PC-9 (cell line): ENCODE data around the gene FEZ2. TPM values are rescaled to one million over a fixed set of nuclear protein-coding genes. Genes with fewer than 3 reads are reported as not detected.

Experiments used
- BruUV-seq: library from RNA; stranded (reverse); fragments of 400-500 nt; replicated peaks from 2 replicates; lab custom pipeline; 2021; lab: Mats Ljungman, UMichigan
- CTCF ChIA-PET: fragments of 300-600 bp; sonication (Branson Sonifier 250); formaldehyde crosslinking; loops from one replicate; lab custom pipeline; 2022; ENCODE audit warnings: antibody characterized with exemption; lab: Charles Lee
- POLR2A ChIA-PET: fragments of 300-600 bp; sonication (Branson Sonifier 250); formaldehyde crosslinking; loops from one replicate; lab custom pipeline; 2022; ENCODE audit warnings: antibody characterized with exemption; ENCODE audit not compliant: unreplicated experiment; lab: Charles Lee
- DNase-seq, 2 experiments: peaks; one replicate each; pipeline versions ENCODE4 v3.0.0 to v3.0.0-alpha.2; 2015 to 2022; ENCODE audit warnings: mixed read lengths in 1 of 2
- H2AFZ ChIP-seq: fragments of 200-600 bp; sonication (generic); 2 replicates; pipeline ENCODE4 v1.8.1; 2017; ENCODE audit warnings: antibody characterized with exemption
- H3F3A ChIP-seq: fragments of 200-600 bp; sonication (generic); 2 replicates; pipeline ENCODE4 v1.8.1; 2017; ENCODE audit warnings: antibody characterized with exemption, mild to moderate bottlenecking, low read depth; ENCODE audit not compliant: insufficient read depth
- H3K27ac ChIP-seq: fragments of 200-600 bp; sonication (generic); 2 replicates; pipeline ENCODE4 v1.6.1; 2016; ENCODE audit warnings: mixed run types
- H3K27me3 ChIP-seq: fragments of 200-600 bp; sonication (generic); 2 replicates; pipeline ENCODE4 v1.6.1; 2016; ENCODE audit warnings: low read depth, mixed run types; ENCODE audit not compliant: insufficient read depth
- H3K36me3 ChIP-seq: fragments of 200-600 bp; sonication (generic); 2 replicates; pipeline ENCODE4 v1.6.1; 2016; ENCODE audit warnings: low read depth, mixed run types
- H3K4me1 ChIP-seq: fragments of 200-600 bp; sonication (generic); replicated peaks from 2 replicates; pipeline ENCODE4 v1.6.1; 2016; ENCODE audit warnings: mixed run types; ENCODE audit not compliant: insufficient read depth
- H3K4me2 ChIP-seq: fragments of 200-600 bp; sonication (generic); 2 replicates; pipeline ENCODE4 v1.6.1; 2017; ENCODE audit warnings: mixed run types
- H3K4me3 ChIP-seq: fragments of 200-600 bp; sonication (generic); 2 replicates; pipeline ENCODE4 v1.6.1; 2016; ENCODE audit warnings: mixed run types
- H3K79me2 ChIP-seq: fragments of 200-600 bp; sonication (generic); 2 replicates; pipeline ENCODE4 v1.6.1; 2017; ENCODE audit warnings: low read depth, mixed run types
- H3K9me2 ChIP-seq: fragments of 200-600 bp; sonication (generic); 2 replicates; pipeline ENCODE4 v1.8.1; 2017; ENCODE audit warnings: mild to moderate bottlenecking; ENCODE audit not compliant: insufficient read depth
- H3K9me3 ChIP-seq: fragments of 200-600 bp; sonication (generic); 2 replicates; pipeline ENCODE4 v1.8.1; 2016; ENCODE audit warnings: low read depth; ENCODE audit not compliant: insufficient read depth
- H4K20me1 ChIP-seq: fragments of 200-600 bp; sonication (generic); 2 replicates; pipeline ENCODE4 v1.8.1; 2017; ENCODE audit not compliant: insufficient read depth
- CTCF ChIP-seq: fragments of 200-600 bp; sonication (generic); conservative IDR thresholded peaks from 2 replicates; pipeline ENCODE4 v1.6.1; 2017; ENCODE audit warnings: mixed run types, antibody characterized with exemption, mild to moderate bottlenecking, moderate library complexity
- EZH2 ChIP-seq: fragments of 200-600 bp; sonication (generic); IDR thresholded peaks from 2 replicates; pipeline ENCODE4 v1.8.0; 2017; ENCODE audit warnings: antibody characterized with exemption, low read depth
- intact Hi-C: fragments of 100-400 bp; cut with micrococcal nuclease; formaldehyde crosslinking; loops from one replicate; pipeline ENCODE4 v1.10.0; 2022; ENCODE audit not compliant: unreplicated experiment
- total RNA-seq: library from RNA; stranded (reverse); gene quantifications from 2 replicates; pipeline ENCODE4 v1.2.3, GENCODE V29; 2021

Gene FEZ2
- total RNA-seq, 1 experiment from 2014 or later, result 33.9 TPM

DNA sequence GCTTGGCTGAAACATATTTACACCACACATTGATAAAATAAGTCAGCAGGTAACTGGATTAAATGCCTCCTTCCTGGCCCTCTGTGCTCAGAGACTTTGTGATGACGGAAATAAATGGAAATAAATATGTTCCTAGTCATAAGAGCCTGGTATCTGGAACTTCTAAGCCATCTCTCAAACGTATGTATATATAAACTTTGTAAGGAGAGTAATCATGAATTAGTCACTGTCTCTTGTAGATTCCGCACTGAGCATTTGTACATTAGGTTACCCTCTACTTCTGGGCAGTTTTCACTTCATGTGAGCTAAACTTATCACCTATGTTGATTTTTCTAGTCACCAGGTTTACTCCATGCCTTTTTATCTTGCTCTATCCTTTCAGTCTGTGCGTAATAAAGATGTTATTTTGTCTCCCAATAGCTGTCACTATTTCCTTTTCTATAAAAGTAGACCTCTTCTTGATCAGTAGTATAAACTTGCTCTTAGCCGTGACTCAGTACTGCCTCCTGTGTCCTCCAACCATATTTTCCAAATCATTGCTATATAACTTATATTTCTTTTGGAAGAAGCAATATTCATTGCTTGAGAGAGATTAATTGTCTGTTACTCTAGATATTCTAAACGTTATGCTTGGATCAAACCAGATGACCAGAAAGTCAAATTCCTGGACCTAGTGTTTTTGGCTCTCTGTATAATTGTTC lies 53.2 kb downstream of the FEZ2 start:
- H3K27ac ChIP-seq, result no peak overlapping the region
- no peak overlapping the region for H3K4me3 ChIP-seq
- H3K9me3 ChIP-seq, result no peaks in the 10 kb centered on the region
- POLR2A ChIA-PET, result interaction anchor here (0.7 kb wide), 1 partner anchor 83 kb away, joined by 4 read pairs; no protein-coding TSS in a partner anchor
- H2AFZ ChIP-seq, result no peak overlapping the region
- CTCF ChIA-PET, result no interaction called here
- no peaks in the 10 kb centered on the region for H4K20me1 ChIP-seq
- H3K4me2 ChIP-seq, result no peak overlapping the region
- H3F3A ChIP-seq, result peaks cover 4% of the 10 kb centered on the region; the same call in 1 of the 2 replicates
- peaks cover 25% of the 10 kb centered on the region for H3K36me3 ChIP-seq
- no peaks in the 10 kb centered on the region for H3K79me2 ChIP-seq
- TF ChIP-seq CTCF, result peak; percentile 34; the same call in 1 of the 2 replicates
- TF ChIP-seq EZH2, result no peak
- H3K27me3 ChIP-seq, result no peaks in the 10 kb centered on the region
- no peak for DNase-seq
- intact Hi-C loops, result loop anchor here (10.0 kb wide), 1 partner anchor 240 kb away; no protein-coding TSS in a partner anchor
- no TSS peak for BruUV-seq
- no peaks in the 10 kb centered on the region for H3K9me2 ChIP-seq
- H3K4me1 ChIP-seq, result no peaks in the 10 kb centered on the region

GRCh38 chr2:36541891-36542595 lies 55.9 kb downstream of the FEZ2 start:
- H3K4me3 ChIP-seq, result no peak overlapping the region
- peaks cover 4% of the 10 kb centered on the region; the same call in 1 of the 2 replicates for H3F3A ChIP-seq
- no peaks in the 10 kb centered on the region for H4K20me1 ChIP-seq
- ChIA-PET POLR2A (no interaction called here), CTCF (no interaction called here)
- no peaks in the 10 kb centered on the region for H3K4me1 ChIP-seq
- TF ChIP-seq EZH2, result no peak
- TF ChIP-seq CTCF, result no peak
- H2AFZ ChIP-seq, result no peak overlapping the region
- no peaks in the 10 kb centered on the region for H3K9me2 ChIP-seq
- BruUV-seq, result no TSS peak
- no peaks in the 10 kb centered on the region for H3K27me3 ChIP-seq
- H3K9me3 ChIP-seq, result no peaks in the 10 kb centered on the region
- DNase-seq, result no peak
- intact Hi-C loops, result loop anchor here (10.0 kb wide), 1 partner anchor 243 kb away; no protein-coding TSS in a partner anchor
- H3K79me2 ChIP-seq, result no peaks in the 10 kb centered on the region
- H3K4me2 ChIP-seq, result no peak overlapping the region
- no peak overlapping the region for H3K27ac ChIP-seq
- peaks cover 33% of the 10 kb centered on the region; the same call in 1 of the 2 replicates for H3K36me3 ChIP-seq

- ChIA-PET POLR2A (no interaction called here), CTCF (no interaction called here)
- Histone ChIP-seq H3K9me2 (no peaks in the 10 kb centered on the region), H3K9me3 (no peaks in the 10 kb centered on the region), H3K4me1 (no peaks in the 10 kb centered on the region), H2AFZ (no peak overlapping the region), H4K20me1 (no peaks in the 10 kb centered on the region), H3K4me2 (no peak overlapping the region), H3K36me3 (peaks cover 34% of the 10 kb centered on the region; the same call in 1 of the 2 replicates), H3K27ac (no peak overlapping the region), H3K27me3 (no peaks in the 10 kb centered on the region), H3F3A (peaks cover 4% of the 10 kb centered on the region; the same call in 1 of the 2 replicates), H3K79me2 (no peaks in the 10 kb centered on the region), H3K4me3 (no peak overlapping the region)
- intact Hi-C loops, result loop anchor here (10.0 kb wide), 1 partner anchor 244 kb away; no protein-coding TSS in a partner anchor
- no peak for DNase-seq
- BruUV-seq, result no TSS peak
- TF ChIP-seq CTCF (no peak), EZH2 (no peak)
Measured at GRCh38 chr2:36540986-36541754, 56.8 kb downstream of the FEZ2 start.
